ENCODE data around the gene TNS3.
"Not testable (repeated sequence)": the region's sequence is repeated elsewhere in the genome, so short reads cannot be mapped to it uniquely, and the experiment has no call there.

Gene TNS3

GRCh38 chr7:47449810-47450590, 131.9 kb downstream of the TNS3 start:
- no peak for DNase-seq (ENCODE audit: low read depth)

DNA sequence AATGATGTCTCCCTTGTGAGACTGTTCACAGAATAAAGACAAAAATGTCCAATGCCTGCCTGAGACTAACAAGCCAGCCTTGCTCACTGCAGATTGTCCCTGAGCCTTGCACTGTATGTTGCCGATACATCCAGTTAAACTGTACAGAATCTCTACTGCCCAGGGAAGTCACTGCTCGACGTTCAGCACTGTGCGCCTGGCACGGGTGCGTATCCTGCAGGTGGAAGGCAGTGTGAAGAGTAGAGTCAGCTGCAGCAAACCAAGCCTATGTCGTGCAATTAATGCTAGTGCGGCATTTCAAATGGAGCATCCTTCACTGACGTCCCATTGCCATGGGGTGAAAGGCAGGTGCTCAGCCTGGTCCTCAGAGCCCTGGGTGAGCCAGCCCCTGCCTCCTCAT, 132.9 kb downstream of the TNS3 start:
- DNase-seq (ENCODE audit: low read depth): no peak

GRCh38 chr7:47447621-47448349, 134.1 kb downstream of the TNS3 start:
- DNase-seq (ENCODE audit: low read depth): no peak

- no peak for DNase-seq (ENCODE audit: low read depth)
These were observed 134.9 kb downstream of the TNS3 start for GRCh38 chr7:47446871-47447466.

DNA sequence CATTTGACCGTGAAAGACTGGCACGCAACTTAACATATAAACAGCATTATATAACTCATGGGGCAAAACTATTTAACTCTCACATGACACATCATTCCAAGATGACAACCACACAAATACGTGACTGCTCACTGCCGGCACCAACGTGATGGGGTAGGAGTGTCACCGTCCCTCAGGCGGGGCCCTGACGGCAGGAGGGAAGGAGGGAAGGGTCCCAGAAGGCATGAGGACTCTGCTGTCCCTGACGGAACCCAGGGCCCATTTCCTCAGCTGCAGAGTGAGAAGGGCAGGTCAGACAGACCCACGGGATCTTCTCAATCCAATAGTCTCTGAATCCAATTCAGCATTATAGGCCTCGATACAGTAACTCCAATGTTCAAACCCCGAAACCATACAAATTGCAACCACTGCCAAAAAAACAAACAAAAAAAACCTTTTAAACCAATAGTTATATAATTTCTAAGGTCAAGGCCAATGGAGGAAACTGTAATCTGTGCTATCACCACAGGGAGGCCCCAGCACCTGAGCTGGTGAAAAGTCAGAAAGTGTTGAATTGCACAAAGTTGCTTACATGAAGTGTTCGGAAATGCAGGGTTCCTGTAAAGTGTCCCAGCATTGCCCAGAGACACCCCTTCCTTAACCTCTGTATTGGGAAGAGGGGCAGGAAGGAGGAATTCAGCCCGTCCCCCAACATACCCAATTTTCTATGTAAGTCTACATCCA, 137.4 kb downstream of the TNS3 start:
- DNase-seq (ENCODE audit: low read depth): no peak

DNA sequence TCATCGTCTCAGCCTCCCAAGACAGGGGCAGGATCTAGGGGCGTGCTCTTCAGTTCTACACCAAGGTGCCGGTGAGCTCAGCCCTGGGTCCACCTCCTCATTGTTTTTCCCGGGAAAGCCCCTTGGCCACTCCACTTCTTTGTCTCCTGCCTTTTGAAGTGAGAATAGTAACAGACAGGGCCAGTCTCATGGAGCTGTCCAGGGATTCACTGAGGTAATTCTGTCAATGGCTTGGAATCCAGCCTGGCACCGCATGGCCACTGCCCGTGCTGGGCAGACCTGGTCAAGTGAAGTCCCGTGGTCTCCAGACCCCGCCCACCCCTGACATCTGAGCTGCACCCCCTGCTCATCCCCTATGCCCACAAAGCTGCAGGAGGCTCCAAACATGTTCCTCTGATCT, 138.9 kb downstream of the TNS3 start:
- DNase-seq (ENCODE audit: low read depth): no peak

DNA sequence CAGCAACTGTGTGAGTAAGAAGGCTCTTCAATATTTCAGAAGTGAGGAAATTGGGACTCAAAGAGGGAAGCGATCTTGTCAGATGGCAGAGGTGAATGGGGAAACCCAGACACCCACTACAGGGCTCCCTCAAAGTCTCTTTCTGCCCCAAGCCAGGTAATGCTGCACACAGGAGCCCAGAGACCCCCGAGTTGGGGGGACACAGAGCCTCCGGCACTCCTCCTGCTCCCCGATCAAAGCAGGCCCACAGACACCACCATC, 139.4 kb downstream of the TNS3 start:
- DNase-seq (ENCODE audit: low read depth): no peak

DNA sequence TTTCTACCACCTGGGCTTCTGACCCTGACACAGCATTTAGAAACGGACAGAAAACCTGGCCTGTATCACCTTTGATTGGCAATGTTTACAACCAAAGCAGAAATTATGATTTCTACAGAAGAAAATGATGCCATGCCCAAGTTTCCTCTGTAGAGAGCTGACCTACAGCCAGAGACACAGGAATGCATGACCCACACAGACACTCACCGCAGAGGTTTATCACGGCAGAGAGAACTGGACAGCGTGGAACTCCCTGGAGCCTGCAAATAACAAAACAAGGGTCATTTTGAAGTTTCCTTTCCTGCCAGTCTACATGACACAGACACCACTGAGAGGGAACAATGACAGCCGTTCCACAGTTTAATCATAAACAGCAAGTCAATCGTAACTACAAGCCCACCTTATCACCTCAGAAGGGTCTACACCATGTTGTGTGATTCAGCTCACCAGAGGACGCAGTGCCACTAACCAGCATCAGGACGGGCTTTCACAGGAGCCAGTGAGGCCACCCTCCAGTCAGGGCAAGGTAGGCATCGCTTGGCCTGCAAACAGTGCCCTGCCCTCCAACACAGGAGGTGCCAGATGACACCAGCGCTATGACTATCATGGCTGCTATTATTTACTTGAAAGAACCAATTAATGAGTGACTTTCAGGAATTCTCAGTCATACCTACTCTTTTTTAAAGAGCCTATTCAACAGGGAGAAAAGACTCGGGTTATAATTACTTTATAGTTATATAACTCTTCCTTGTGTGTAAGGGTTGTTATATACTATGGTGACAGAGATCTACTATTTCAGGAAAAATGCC, 139.9 kb downstream of the TNS3 start:
- DNase-seq (ENCODE audit: low read depth): no peak

GRCh38 chr7:47441048-47441447, 140.9 kb downstream of the TNS3 start:
- not testable (repeated sequence) for DNase-seq (ENCODE audit: low read depth)

DNA sequence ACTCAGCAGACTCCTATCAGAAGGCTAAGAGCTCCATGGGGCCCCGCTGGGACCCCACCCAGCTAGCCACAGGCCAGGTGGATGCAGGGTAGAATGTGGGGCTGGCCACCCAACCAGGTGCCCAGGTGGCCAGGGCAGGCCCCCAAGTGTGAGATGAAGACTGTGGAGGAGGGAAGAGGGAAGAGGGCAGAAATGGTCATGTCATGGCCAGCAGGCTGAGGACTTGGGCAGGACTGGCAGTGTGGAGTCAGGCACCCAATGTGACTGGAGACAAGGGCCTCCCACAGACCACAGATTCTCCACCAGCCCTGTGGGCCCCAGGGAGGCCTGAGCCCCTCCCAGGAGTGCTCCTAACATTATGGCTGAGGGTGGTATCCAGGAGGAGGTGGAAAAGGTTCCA, 141.6 kb downstream of the TNS3 start:
- DNase-seq (ENCODE audit: low read depth): no peak

DNA sequence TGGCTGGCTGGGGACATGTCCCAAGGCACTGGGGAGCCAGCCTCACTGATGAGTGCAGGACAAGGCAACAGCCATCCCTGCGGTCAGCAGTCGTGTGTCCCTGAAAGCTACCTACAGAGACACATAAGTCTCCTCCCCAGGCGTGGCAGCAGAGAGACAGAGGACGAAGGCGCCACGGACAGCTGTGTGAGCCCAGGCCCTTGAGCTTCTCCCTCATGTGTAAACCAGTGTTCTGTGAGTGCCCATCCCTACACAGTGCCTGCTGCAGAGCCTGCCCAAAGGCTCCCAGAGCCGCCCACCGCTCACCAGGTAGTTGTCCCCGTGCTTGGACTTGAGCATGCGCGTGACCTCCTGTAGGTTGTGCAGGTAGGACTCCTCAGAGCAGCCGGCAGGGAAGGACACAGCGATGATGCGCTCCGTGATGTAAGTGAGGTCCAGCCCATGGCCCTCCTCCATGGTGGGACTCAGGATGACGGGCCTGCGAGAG, 142.7 kb downstream of the TNS3 start:
- DNase-seq (ENCODE audit: low read depth): no peak

DNA sequence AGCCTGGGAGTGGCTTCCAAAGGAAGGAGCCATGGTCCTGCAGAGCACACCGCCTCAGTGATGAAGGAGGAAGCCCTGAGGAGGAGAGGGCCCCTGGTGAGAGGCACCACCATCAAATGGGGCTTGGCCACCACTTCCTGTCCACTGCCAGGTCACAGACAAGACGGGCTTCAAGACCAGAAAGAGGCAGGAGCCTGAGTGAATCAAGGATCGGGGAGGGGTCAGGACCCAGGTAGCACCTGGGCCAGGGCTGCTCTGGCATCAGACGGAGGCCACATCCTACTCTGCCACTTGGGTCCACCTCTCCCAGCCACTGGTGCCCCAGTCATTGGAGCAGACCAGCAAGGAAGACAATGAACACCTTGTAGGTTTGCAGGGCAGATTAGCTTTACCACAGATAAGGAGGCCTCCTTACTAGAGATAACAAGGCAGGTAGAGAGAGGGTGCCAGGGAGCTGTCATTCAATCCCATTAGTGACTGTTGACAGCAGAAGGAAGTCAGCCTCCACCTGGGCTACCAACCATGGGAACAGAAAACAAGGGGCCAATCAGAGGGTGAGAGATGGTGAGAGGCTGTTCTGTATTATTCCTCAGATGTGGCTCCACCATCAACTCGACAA, 143.4 kb downstream of the TNS3 start:
- DNase-seq (ENCODE audit: low read depth): no peak

DNA sequence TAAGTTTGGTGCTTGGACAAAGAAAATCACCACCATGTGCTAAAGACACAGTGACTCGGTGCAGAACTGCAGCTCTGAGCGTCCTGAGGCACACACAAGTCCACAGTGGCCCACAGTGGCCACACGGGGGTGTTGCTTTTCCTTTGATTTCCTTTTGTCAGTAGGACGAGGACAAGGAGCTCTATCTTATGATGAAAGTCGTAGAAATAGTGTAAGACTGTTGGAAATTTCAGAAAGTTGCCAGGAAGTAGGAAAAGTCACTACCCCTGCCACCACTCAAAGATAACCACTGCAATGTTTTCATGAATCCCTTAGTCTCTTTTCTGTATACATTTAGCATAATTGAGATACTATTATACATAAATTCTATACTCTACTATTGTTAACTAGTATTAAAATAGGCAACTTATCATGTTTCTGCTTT, 146.0 kb downstream of the TNS3 start:
- DNase-seq (ENCODE audit: low read depth): no peak

DNA sequence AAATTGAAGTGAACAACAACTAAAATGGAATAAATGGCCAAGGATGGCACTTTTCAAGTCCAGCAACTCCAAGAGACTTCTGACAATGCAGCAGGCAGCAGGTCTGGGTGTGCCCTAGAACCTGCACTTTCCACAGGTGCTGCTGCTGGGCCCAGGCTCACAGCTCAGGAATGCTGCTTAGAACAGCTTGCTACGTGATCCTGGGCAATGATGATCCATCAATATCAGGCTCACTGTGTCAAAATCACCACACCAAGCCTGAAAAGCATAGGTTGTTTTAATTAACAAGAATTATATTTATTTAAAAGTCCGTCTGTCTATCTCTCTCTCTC, 148.4 kb downstream of the TNS3 start:
- DNase-seq (ENCODE audit: low read depth): no peak

GRCh38 chr7:47432671-47433563, 149.0 kb downstream of the TNS3 start:
- DNase-seq (ENCODE audit: low read depth): no peak

DNA sequence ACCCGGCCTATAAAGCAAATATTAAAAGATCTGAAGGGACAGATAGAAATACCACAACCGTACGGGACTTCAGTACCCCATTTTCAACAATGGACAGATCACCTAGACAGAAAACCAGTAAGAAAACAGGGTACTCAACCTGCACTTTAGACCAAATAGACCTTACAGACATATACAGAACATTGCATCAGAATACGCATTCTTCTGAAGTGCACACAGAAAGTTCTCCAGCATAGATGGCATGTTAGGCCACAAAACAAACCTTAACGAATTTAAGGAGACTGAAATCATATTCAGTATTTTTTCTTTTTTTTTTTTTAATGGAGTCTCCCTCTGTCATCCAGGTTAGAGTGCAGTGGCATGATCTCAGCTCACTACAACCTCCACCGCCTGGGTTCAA, 151.5 kb downstream of the TNS3 start:
- DNase-seq (ENCODE audit: low read depth): no peak

- no peak for DNase-seq (ENCODE audit: low read depth)
These were observed 153.0 kb downstream of the TNS3 start for GRCh38 chr7:47428768-47429472.

DNA sequence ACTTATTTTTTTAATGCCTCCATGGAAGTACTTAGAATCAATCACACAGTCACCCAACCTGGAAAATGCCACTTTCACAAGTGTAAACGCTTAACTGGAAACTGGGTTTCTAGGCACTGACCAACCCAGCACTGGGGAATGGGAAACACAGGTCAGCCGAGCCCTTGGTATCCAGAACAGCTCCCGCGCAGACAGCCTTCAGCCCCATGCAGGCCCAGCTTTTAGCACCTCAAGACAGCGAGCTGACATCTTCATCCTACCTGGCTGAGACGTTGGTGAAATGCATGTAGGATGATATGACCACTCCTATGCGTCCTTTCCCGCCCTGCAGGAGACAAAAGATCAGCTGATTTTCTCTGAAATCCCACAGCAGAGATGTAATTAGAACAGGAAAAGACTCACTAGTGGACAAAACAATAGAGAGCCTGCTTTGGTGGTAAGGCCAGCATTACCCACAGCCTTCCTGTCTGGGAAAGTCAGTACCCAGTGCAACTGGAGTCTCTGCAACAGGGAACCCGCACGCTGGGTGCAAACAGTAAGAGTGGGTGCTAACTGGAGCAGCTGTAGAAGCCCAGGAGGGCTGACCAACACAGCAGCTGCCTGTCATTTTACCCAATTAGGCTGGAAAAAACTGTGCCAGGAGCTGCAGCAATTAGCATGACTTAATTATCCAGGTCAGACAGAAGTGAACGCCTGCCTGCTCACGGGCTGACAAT, 153.7 kb downstream of the TNS3 start:
- DNase-seq (ENCODE audit: low read depth): no peak

- no peak for DNase-seq (ENCODE audit: low read depth)
These were observed 154.8 kb downstream of the TNS3 start for GRCh38 chr7:47427051-47427643.
